GM12874 (cell line): ENCODE results near the gene TBC1D14.

Source experiments
- CTCF ChIP-seq: IDR thresholded peaks from 2 replicates; pipeline ENCODE4 v1.5.1; 2011; ENCODE audit warnings: low read depth, mild to moderate bottlenecking, control low read depth, low read length, moderate library complexity; ENCODE audit not compliant: insufficient read depth

The TBC1D14 gene

DNA sequence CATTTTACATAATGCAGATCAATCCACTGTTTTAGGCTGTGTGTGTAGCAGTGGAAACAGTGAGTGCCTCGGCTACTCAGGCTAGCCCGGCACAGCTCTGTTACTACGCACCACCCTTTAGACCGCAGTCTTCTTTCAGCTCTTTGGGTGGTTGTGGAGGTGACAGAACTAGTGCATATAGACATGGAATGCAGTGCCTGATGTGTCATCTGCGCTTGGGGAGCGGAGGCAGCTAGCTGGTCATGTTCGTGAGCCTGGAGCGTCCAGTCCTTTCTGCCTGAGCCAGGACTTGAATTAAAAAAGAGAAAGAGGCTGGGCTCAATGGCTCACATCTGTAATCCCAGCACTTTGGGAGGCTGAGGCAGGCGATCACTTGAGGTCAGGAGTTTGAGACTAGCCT lies 4.8 kb downstream of the TBC1D14 start:
- TF ChIP-seq CTCF, result no peak

GRCh38 chr4:6915041-6916005 lies 5.7 kb downstream of the TBC1D14 start:
- no peak for TF ChIP-seq CTCF

DNA sequence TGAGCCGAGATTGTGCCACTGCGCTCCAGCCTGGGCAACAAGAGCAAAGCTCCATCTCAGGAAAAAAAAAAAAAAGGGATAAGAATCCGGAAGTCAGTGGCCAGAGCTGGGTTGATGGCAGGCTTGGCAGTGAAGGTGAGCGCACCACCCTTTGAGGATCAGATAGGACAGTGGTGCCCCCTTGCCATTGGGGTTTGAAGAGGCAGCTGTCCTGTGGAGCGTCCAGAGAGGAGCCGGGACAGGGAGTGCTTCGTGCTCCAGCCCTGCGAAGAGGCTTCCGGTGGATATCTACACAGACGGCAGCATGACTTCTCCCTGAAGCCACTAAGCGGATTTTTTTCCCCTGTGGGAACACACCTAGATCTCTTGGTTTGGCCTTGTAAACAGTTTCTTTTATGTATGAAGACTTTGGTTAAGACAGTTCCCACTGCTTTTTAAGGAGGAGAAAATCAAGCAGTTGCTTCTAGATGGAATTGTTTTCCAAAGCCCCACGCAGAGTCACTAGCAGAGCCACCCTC lies 6.5 kb downstream of the TBC1D14 start:
- TF ChIP-seq CTCF, result no peak

DNA sequence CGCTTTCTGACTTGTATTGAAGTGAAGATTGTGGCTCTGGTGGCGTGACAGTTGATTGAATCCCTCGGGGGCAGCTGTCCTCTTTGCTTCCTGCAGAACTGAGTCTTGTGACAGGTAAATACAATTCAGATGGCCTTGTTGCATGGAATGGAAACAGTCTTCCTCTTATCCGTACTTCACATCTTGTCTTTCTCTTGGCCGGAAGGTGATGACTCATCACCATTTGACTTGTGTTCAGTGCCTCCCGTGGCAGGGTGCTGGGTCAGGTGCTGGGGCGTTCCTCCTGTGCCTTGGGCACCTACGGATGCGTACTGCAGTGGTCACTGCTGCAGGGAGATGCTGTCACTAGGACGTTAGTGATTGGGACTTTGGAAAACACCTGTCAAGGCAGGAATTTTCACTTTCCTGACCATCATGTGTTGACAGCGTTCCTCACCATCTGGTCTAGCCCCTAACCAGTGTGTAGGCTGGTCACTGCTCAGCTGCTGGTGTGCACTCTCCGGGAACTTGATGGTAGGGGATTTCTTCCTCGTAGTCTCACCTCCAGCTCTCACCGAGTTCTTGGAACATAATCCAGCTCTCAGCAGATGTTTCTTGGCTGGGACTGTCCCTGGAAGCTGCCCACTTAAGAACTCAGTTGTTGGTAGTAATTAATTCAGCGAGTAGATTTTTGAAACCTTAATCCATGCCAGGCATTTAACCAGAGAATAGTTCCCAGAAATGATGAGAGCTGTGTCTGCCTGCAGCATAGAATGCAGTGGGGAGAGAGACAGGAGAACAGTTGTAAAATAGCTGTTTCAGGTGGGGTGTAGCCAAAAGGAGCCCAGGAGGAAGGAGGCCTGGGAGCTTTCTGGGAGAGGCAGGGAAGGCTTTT lies 7.2 kb downstream of the TBC1D14 start:
- TF ChIP-seq CTCF, result no peak

- peak; percentile 74 for TF ChIP-seq CTCF
These were observed 8.0 kb downstream of the TBC1D14 start for GRCh38 chr4:6917461-6918271.

DNA sequence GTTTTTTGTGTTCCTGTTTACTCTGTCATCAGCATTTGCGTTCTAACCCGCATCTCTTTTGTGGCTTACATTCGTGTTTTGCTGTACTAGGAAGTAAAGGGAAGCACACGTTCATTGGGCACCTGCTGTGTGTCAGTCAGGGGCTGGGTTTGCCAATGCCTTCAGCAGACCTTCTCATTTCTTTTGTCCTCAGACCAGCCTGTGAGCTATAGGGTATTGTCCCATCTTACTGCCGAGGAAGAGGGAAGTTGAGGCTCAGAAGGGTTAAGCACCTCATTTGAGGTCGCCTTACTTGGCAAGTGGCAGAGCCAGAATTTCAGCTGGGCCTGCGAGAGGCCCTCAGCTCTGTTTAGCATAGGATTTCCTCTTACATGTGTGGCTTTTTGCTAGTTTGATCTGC lies 8.7 kb downstream of the TBC1D14 start:
- TF ChIP-seq CTCF, result no peak
